Stimulated activated memory B cell treated with anti-CD40 and anti-IgM and Interleukin-4, amounts not matched to agents 10 μg/mL and 1 μg/mL and 100 μg/mL, for 72 hours (primary cell): ENCODE measurements around the gene NECAB3.
A peak's percentile ranks its signal among the peaks of the same experiment; 100 is the strongest.

Experiments
- ATAC-seq: fragments of 150-1000 bp; cut with Tn5 transposase; 2 replicates; pipeline ENCODE4 v1.10.0; 2021
- H3K27ac Mint-ChIP-seq: one replicate; pipeline ENCODE4 v1.8.0; 2022; ENCODE audit warnings: mild to moderate bottlenecking, mixed read lengths
- H3K27me3 Mint-ChIP-seq: one replicate; pipeline ENCODE4 v1.8.0; 2022; ENCODE audit warnings: mixed read lengths
- H3K36me3 Mint-ChIP-seq: one replicate; pipeline ENCODE4 v1.8.0; 2022; ENCODE audit warnings: mixed read lengths
- H3K4me1 Mint-ChIP-seq: one replicate; pipeline ENCODE4 v1.8.0; 2022; ENCODE audit warnings: mixed read lengths
- H3K4me3 Mint-ChIP-seq: one replicate; pipeline ENCODE4 v1.8.0; 2022; ENCODE audit warnings: mild to moderate bottlenecking, moderate library complexity, mixed read lengths
- H3K9me3 Mint-ChIP-seq: one replicate; pipeline ENCODE4 v1.8.0; 2022; ENCODE audit warnings: mixed read lengths

NECAB3 gene

GRCh38 chr20:33664085-33664761 lies 10.0 kb downstream of the NECAB3 start:
- Mint-ChIP-seq H3K4me1 (peaks cover 42% of the 10 kb centered on the region), H3K27me3 (no peaks in the 10 kb centered on the region), H3K27ac (peak overlapping the region; percentile 71), H3K9me3 (no peaks in the 10 kb centered on the region), H3K36me3 (peaks cover 1% of the 10 kb centered on the region), H3K4me3 (peak overlapping the region; percentile 85)
- no peak for ATAC-seq

- peak; percentile 78 for ATAC-seq
- H3K27ac Mint-ChIP-seq: peak overlapping the region; percentile 71
- H3K4me3 Mint-ChIP-seq: peak overlapping the region; percentile 85
- no peaks in the 10 kb centered on the region for H3K27me3 Mint-ChIP-seq
- H3K4me1 Mint-ChIP-seq: peaks cover 40% of the 10 kb centered on the region
- peaks cover 6% of the 10 kb centered on the region for H3K36me3 Mint-ChIP-seq
- no peaks in the 10 kb centered on the region for H3K9me3 Mint-ChIP-seq
Observed at GRCh38 chr20:33663161-33664084, 10.8 kb downstream of the NECAB3 start.

- Mint-ChIP-seq H3K4me3 (peak within 1 kb of the TSS; percentile 85), H3K9me3 (no peaks in the 10 kb centered on the region), H3K36me3 (peaks cover 6% of the 10 kb centered on the region), H3K4me1 (peaks cover 35% of the 10 kb centered on the region), H3K27ac (peak within 1 kb of the TSS; percentile 71), H3K27me3 (no peaks in the 10 kb centered on the region)
- ATAC-seq: no peak
Observed at GRCh38 chr20:33662172-33662571, 12.1 kb downstream of the NECAB3 start, which contains the start of gene C20orf144. TSS of gene C20orf144 (plus strand) at chr20:33662327. CDS start at chr20:33662346, 19 bp downstream.

GRCh38 chr20:33660685-33661058 lies 13.6 kb downstream of the NECAB3 start:
- no peaks in the 10 kb centered on the region for H3K9me3 Mint-ChIP-seq
- ATAC-seq: no peak
- H3K36me3 Mint-ChIP-seq: peaks cover 6% of the 10 kb centered on the region
- no peak overlapping the region for H3K4me3 Mint-ChIP-seq
- H3K27me3 Mint-ChIP-seq: no peaks in the 10 kb centered on the region
- no peak overlapping the region for H3K27ac Mint-ChIP-seq
- peaks cover 26% of the 10 kb centered on the region for H3K4me1 Mint-ChIP-seq

- ATAC-seq: no peak
- Mint-ChIP-seq H3K4me3 (no peak overlapping the region), H3K27me3 (no peaks in the 10 kb centered on the region), H3K27ac (no peak overlapping the region), H3K9me3 (no peaks in the 10 kb centered on the region), H3K36me3 (peaks cover 6% of the 10 kb centered on the region), H3K4me1 (peaks cover 22% of the 10 kb centered on the region)
Observed at GRCh38 chr20:33660035-33660684, 14.1 kb downstream of the NECAB3 start.

GRCh38 chr20:33659341-33660034 lies 14.7 kb downstream of the NECAB3 start:
- Mint-ChIP-seq H3K27me3 (no peaks in the 10 kb centered on the region), H3K4me1 (peaks cover 15% of the 10 kb centered on the region), H3K4me3 (no peak overlapping the region), H3K36me3 (peaks cover 6% of the 10 kb centered on the region), H3K27ac (no peak overlapping the region), H3K9me3 (no peaks in the 10 kb centered on the region)
- ATAC-seq: no peak

GRCh38 chr20:33658929-33659328 lies 15.3 kb downstream of the NECAB3 start:
- Mint-ChIP-seq H3K27me3 (no peaks in the 10 kb centered on the region), H3K4me3 (no peak overlapping the region), H3K36me3 (peaks cover 6% of the 10 kb centered on the region), H3K27ac (no peak overlapping the region), H3K9me3 (no peaks in the 10 kb centered on the region), H3K4me1 (peaks cover 10% of the 10 kb centered on the region)
- ATAC-seq: no peak

GRCh38 chr20:33658510-33658909 lies 15.7 kb downstream of the NECAB3 start:
- Mint-ChIP-seq H3K9me3 (no peaks in the 10 kb centered on the region), H3K27me3 (no peaks in the 10 kb centered on the region), H3K36me3 (peaks cover 6% of the 10 kb centered on the region), H3K4me1 (peaks cover 11% of the 10 kb centered on the region), H3K4me3 (no peak overlapping the region), H3K27ac (no peak overlapping the region)
- ATAC-seq: no peak

GRCh38 chr20:33657704-33658095 lies 16.5 kb downstream of the NECAB3 start:
- no peaks in the 10 kb centered on the region for H3K9me3 Mint-ChIP-seq
- no peak overlapping the region for H3K4me3 Mint-ChIP-seq
- H3K27me3 Mint-ChIP-seq: no peaks in the 10 kb centered on the region
- H3K4me1 Mint-ChIP-seq: peaks cover 15% of the 10 kb centered on the region
- ATAC-seq: no peak
- no peak overlapping the region for H3K27ac Mint-ChIP-seq
- H3K36me3 Mint-ChIP-seq: peaks cover 6% of the 10 kb centered on the region

GRCh38 chr20:33656783-33657703 lies 17.2 kb downstream of the NECAB3 start:
- Mint-ChIP-seq H3K27me3 (no peaks in the 10 kb centered on the region), H3K27ac (no peak overlapping the region), H3K36me3 (peaks cover 6% of the 10 kb centered on the region), H3K4me3 (no peak overlapping the region), H3K4me1 (peaks cover 18% of the 10 kb centered on the region), H3K9me3 (no peaks in the 10 kb centered on the region)
- ATAC-seq: no peak

- Mint-ChIP-seq H3K4me1 (peaks cover 22% of the 10 kb centered on the region), H3K27ac (no peak overlapping the region), H3K9me3 (no peaks in the 10 kb centered on the region), H3K36me3 (peaks cover 6% of the 10 kb centered on the region), H3K27me3 (no peaks in the 10 kb centered on the region), H3K4me3 (no peak overlapping the region)
- no peak for ATAC-seq
Observed at GRCh38 chr20:33656010-33656782, 18.0 kb downstream of the NECAB3 start.

GRCh38 chr20:33655164-33655563 lies 19.1 kb downstream of the NECAB3 start:
- Mint-ChIP-seq H3K4me3 (no peak overlapping the region), H3K4me1 (peaks cover 22% of the 10 kb centered on the region), H3K27me3 (no peaks in the 10 kb centered on the region), H3K9me3 (no peaks in the 10 kb centered on the region), H3K27ac (peak overlapping the region; percentile 25), H3K36me3 (peaks cover 6% of the 10 kb centered on the region)
- no peak for ATAC-seq

- H3K27ac Mint-ChIP-seq: peak overlapping the region; percentile 25
- no peaks in the 10 kb centered on the region for H3K9me3 Mint-ChIP-seq
- H3K4me1 Mint-ChIP-seq: peaks cover 22% of the 10 kb centered on the region
- H3K36me3 Mint-ChIP-seq: peaks cover 6% of the 10 kb centered on the region
- no peak for ATAC-seq
- no peak overlapping the region for H3K4me3 Mint-ChIP-seq
- no peaks in the 10 kb centered on the region for H3K27me3 Mint-ChIP-seq
Observed at GRCh38 chr20:33654680-33655161, 19.5 kb downstream of the NECAB3 start.
